HFFc6 (cell line): ENCODE measurements around the gene METTL23. TPM values are rescaled to one million over a fixed set of nuclear protein-coding genes. Genes with fewer than 3 reads are reported as not detected.
"Not testable (repeated sequence)": the region's sequence is repeated elsewhere in the genome, so short reads cannot be mapped to it uniquely, and the experiment has no call there.

Experiments
- DNase-seq: peaks from one replicate; pipeline ENCODE4 v3.0.0-alpha.2; 2018
- H3K27ac Mint-ChIP-seq: 2 replicates; pipeline ENCODE4 v1.8.0; 2020; ENCODE audit warnings: mild to moderate bottlenecking, mixed read lengths
- H3K27me3 Mint-ChIP-seq: 2 replicates; pipeline ENCODE4 v1.8.0; 2021; ENCODE audit warnings: mild to moderate bottlenecking, moderate library complexity, mixed read lengths; ENCODE audit not compliant: insufficient read depth
- H3K36me3 Mint-ChIP-seq: 2 replicates; pipeline ENCODE4 v1.8.0; 2021; ENCODE audit warnings: low read depth, mixed read lengths
- H3K4me1 Mint-ChIP-seq: 2 replicates; pipeline ENCODE4 v1.8.0; 2020; ENCODE audit warnings: low read depth, mixed read lengths
- H3K4me3 Mint-ChIP-seq: 2 replicates; pipeline ENCODE4 v1.8.0; 2020; ENCODE audit warnings: mild to moderate bottlenecking, moderate library complexity, mixed read lengths
- H3K9me3 Mint-ChIP-seq: 2 replicates; pipeline ENCODE4 v1.8.0; 2020; ENCODE audit warnings: mild to moderate bottlenecking, mixed read lengths
- CTCF ChIP-seq: fragments of 200-600 bp; sonication (generic); IDR thresholded peaks from 2 replicates; pipeline ENCODE4 v1.5.0; 2021; ENCODE audit warnings: antibody characterized with exemption, mild to moderate bottlenecking
- total RNA-seq, 6 experiments: library from RNA; stranded (reverse); fragmentation: NEBNext Ultra II Directional; extraction: Animal tissue kit (Norgen Biotek cat#: 25700); gene quantifications; 2 replicates in 1 of 6; 3 replicates in 5 of 6; pipeline ENCODE4 v1.2.3, GENCODE V29; 2021

The METTL23 gene
- total RNA-seq, 6 experiments from 2014 or later: 30.1 to 32.8 (median 31.1) TPM

- peaks cover 22% of the 10 kb centered on the region for H3K36me3 Mint-ChIP-seq
- H3K4me1 Mint-ChIP-seq: peaks cover 40% of the 10 kb centered on the region
- H3K4me3 Mint-ChIP-seq: peak overlapping the region; percentile 99
- peak; percentile 66; the same call in 1 of the 2 replicates for TF ChIP-seq CTCF
- peak overlapping the region; percentile 99 for H3K27ac Mint-ChIP-seq
- DNase-seq: no peak
- peaks cover 8% of the 10 kb centered on the region; the same call in 1 of the 2 replicates for H3K27me3 Mint-ChIP-seq
- no peaks in the 10 kb centered on the region for H3K9me3 Mint-ChIP-seq
Measured at GRCh38 chr17:76707985-76708807, 18.4 kb upstream of the METTL23 start.

- no peak for TF ChIP-seq CTCF
- Mint-ChIP-seq H3K27ac (peak overlapping the region; percentile 99), H3K4me3 (peak overlapping the region; percentile 99), H3K27me3 (peaks cover 8% of the 10 kb centered on the region), H3K36me3 (peaks cover 28% of the 10 kb centered on the region), H3K4me1 (peaks cover 49% of the 10 kb centered on the region), H3K9me3 (no peaks in the 10 kb centered on the region)
- DNase-seq: peak; percentile 99
Measured at GRCh38 chr17:76709077-76709950, 17.3 kb upstream of the METTL23 start.

- not testable (repeated sequence) for H3K9me3 Mint-ChIP-seq, DNase-seq
- peaks cover 57% of the 10 kb centered on the region for H3K4me1 Mint-ChIP-seq
- peak overlapping the region; percentile 99 for H3K4me3 Mint-ChIP-seq
- H3K27ac Mint-ChIP-seq: peak overlapping the region; percentile 99
- H3K36me3 Mint-ChIP-seq: peaks cover 34% of the 10 kb centered on the region
- peaks cover 12% of the 10 kb centered on the region for H3K27me3 Mint-ChIP-seq
Measured at GRCh38 chr17:76709951-76710862, 16.4 kb upstream of the METTL23 start.

- Mint-ChIP-seq H3K27me3 (peaks cover 12% of the 10 kb centered on the region), H3K9me3 (no peaks in the 10 kb centered on the region), H3K4me3 (peak within 1 kb of the TSS; percentile 99), H3K4me1 (peaks cover 65% of the 10 kb centered on the region), H3K27ac (peak within 1 kb of the TSS; percentile 99), H3K36me3 (peaks cover 40% of the 10 kb centered on the region)
- no peak for TF ChIP-seq CTCF
- no peak for DNase-seq
Measured at GRCh38 chr17:76710863-76711611, 15.6 kb upstream of the METTL23 start, which contains the start of gene MXRA7. Gene MXRA7, minus strand, starts transcription at chr17:76710965. Its CDS starts 19 bp downstream, at chr17:76710946.

GRCh38 chr17:76712321-76712720 is 14.3 kb upstream of the METTL23 start:
- Mint-ChIP-seq H3K4me1 (peaks cover 70% of the 10 kb centered on the region), H3K36me3 (peaks cover 41% of the 10 kb centered on the region), H3K27me3 (peaks cover 14% of the 10 kb centered on the region)
- H3K9me3 Mint-ChIP-seq, H3K4me3 Mint-ChIP-seq, DNase-seq, H3K27ac Mint-ChIP-seq: not testable (repeated sequence)
